Measurements from ENCODE around the gene CCDC3. TPM values are rescaled to one million over a fixed set of nuclear protein-coding genes. Genes with fewer than 3 reads are reported as not detected.
"Not testable (repeated sequence)": the region's sequence is repeated elsewhere in the genome, so short reads cannot be mapped to it uniquely, and the experiment has no call there.

Gene CCDC3
- total and polyA plus RNA-seq, 2 of the 4 experiments (the other 2 are of a cell fraction): 0.29 to 0.36 TPM

GRCh38 chr10:12868229-12868628 is 133.3 kb downstream of the CCDC3 start:
- in situ Hi-C loops (cut with MboI; ENCODE audit: low sequenced_read_pairs): no loop called here
- POLR2A ChIA-PET (ENCODE audit: unreplicated experiment): no interaction called here

DNA sequence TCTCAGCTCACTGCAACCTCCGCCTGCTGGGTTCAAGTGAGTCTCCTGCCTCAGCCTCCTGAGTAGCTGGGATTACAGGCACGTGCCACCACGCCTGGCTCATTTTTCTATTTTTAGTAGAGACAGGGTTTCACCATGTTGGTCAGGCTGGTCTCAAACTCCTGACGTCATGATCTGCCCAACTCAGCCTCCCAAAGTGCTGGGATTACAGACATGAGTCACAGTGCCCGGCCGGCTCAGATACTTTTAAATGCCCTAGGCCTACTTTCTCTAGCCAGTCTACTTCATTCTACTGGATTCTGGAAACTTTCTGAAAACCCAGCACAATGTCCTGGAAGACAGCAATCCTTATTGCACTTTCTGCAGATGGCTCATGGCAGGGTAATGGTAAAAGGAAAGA is 136.0 kb downstream of the CCDC3 start:
- H2BK120ac ChIP-seq (ENCODE audit: low read depth, low read length); H4K5ac ChIP-seq (ENCODE audit: low read depth, low read length); H2BK5ac ChIP-seq (ENCODE audit: low read depth, low read length, poor library complexity, severe bottlenecking); H2BK15ac ChIP-seq (ENCODE audit: low read depth, low read length); H3K23ac ChIP-seq (ENCODE audit: low read depth, low read length); BruUV-seq (replicated peaks); H3K4ac ChIP-seq (ENCODE audit: low read depth, low read length); intact Hi-C loops (cut with micrococcal nuclease); H2AK9ac ChIP-seq (replicated peaks; ENCODE audit: low read depth, low read length, poor library complexity); in situ Hi-C loops (cut with MboI; ENCODE audit: low sequenced_read_pairs); DNase-seq; H3K9me3 ChIP-seq (ENCODE audit: control insufficient read depth, insufficient read depth, low read length); H4K20me1 ChIP-seq (ENCODE audit: insufficient read depth, low read length); H3K79me1 ChIP-seq (ENCODE audit: low read depth in 1 of 2, low read length in 2 of 2); H3K56ac ChIP-seq (ENCODE audit: extremely low read depth, insufficient read depth, low read length); CTCF ChIA-PET; H3K4me1 ChIP-seq (ENCODE audit: control insufficient read depth, insufficient read depth, low read length); H2AFZ ChIP-seq (replicated peaks; ENCODE audit: low read length, poor library complexity); H2AK5ac ChIP-seq (ENCODE audit: low read depth, low read length); H3K36me3 ChIP-seq (ENCODE audit: control insufficient read depth, insufficient read depth, low read length); H3K27ac ChIP-seq (ENCODE audit: insufficient read depth, low read length); H4K8ac ChIP-seq (ENCODE audit: low read depth in 2 of 2, low read length in 2 of 2); POLR2A ChIA-PET (ENCODE audit: unreplicated experiment); H3K9ac ChIP-seq (ENCODE audit: low read depth, low read length); H4K91ac ChIP-seq (ENCODE audit: insufficient read depth, low read depth, low read length); H3K4me2 ChIP-seq (ENCODE audit: low read depth, low read length); dilution Hi-C loops (cut with HindIII; ENCODE audit: low sequenced_read_pairs, unreplicated experiment); H3K14ac ChIP-seq (replicated peaks; ENCODE audit: low read depth, low read length); H3K9me1 ChIP-seq (ENCODE audit: insufficient read depth, low read length); H3K4me3 ChIP-seq (ENCODE audit: insufficient read depth, low read depth, low read length); ATAC-seq (ENCODE audit: low read depth); H2BK20ac ChIP-seq (ENCODE audit: low read depth, low read length); H3K18ac ChIP-seq (ENCODE audit: low read depth, low read length): not testable (repeated sequence)
- 75% methylated on average over 2 of the region's 6 CpGs; no CpG with 5 or more reads in 1 of the 2 experiments for WGBS, 2 experiments (ENCODE audit: extremely low coverage in 2 of 2, insufficient read length in 1 of 2)
- peaks cover 19% of the 10 kb centered on the region for H3K27me3 ChIP-seq (ENCODE audit: control insufficient read depth, insufficient read depth, low read length)

More at GRCh38 chr10:12868229-12868628, 133.3 kb downstream of the CCDC3 start:
- no peaks in the 10 kb centered on the region for H3K36me3 ChIP-seq (ENCODE audit: control insufficient read depth, insufficient read depth, low read length)
- no peak overlapping the region for H2BK15ac ChIP-seq (ENCODE audit: low read depth, low read length)
- H3K4ac ChIP-seq (ENCODE audit: low read depth, low read length): no peak overlapping the region
- CTCF ChIA-PET: no interaction called here
- WGBS, 2 experiments (ENCODE audit: extremely low coverage in 2 of 2, insufficient read length in 1 of 2): no CpG with 5 or more reads among the region's 5 CpGs
- no peak overlapping the region for H3K18ac ChIP-seq (ENCODE audit: low read depth, low read length)
- no peak for DNase-seq
- dilution Hi-C loops (cut with HindIII; ENCODE audit: low sequenced_read_pairs, unreplicated experiment): no loop called here
- ATAC-seq (ENCODE audit: low read depth): peak; percentile 35; the same call in 1 of the 2 replicates
- H2BK120ac ChIP-seq (ENCODE audit: low read depth, low read length): no peak overlapping the region
- H3K4me3 ChIP-seq (ENCODE audit: insufficient read depth, low read depth, low read length): no peak overlapping the region
- peaks cover 30% of the 10 kb centered on the region for H3K27me3 ChIP-seq (ENCODE audit: control insufficient read depth, insufficient read depth, low read length)
- no peak overlapping the region for H3K56ac ChIP-seq (ENCODE audit: extremely low read depth, insufficient read depth, low read length)
- H3K79me1 ChIP-seq (ENCODE audit: low read depth in 1 of 2, low read length in 2 of 2): no peaks in the 10 kb centered on the region
- H2AFZ ChIP-seq (replicated peaks; ENCODE audit: low read length, poor library complexity): no peak overlapping the region
- no peak overlapping the region for H2AK9ac ChIP-seq (replicated peaks; ENCODE audit: low read depth, low read length, poor library complexity)
- no peak for TF ChIP-seq MAZ (IDR thresholded peaks at IDR 0.05; ENCODE audit: borderline replicate concordance, low read depth, low read length)
- no peak overlapping the region for H2AK5ac ChIP-seq (ENCODE audit: low read depth, low read length)
- H2BK20ac ChIP-seq (ENCODE audit: low read depth, low read length): no peak overlapping the region
- intact Hi-C loops (cut with micrococcal nuclease): no loop called here
- no TSS peak for BruUV-seq (replicated peaks)
- H3K9ac ChIP-seq (ENCODE audit: low read depth, low read length): no peak overlapping the region
- no peak overlapping the region for H3K27ac ChIP-seq (ENCODE audit: insufficient read depth, low read length)
- no peak overlapping the region for H3K23ac ChIP-seq (ENCODE audit: low read depth, low read length)
- no peak overlapping the region for H4K8ac ChIP-seq (ENCODE audit: low read depth in 2 of 2, low read length in 2 of 2)
- H3K9me3 ChIP-seq (ENCODE audit: control insufficient read depth, insufficient read depth, low read length): 0 out of 2 replicates have a peak, but pooled peaks cover 2% of the 10 kb centered on the region
- H3K9me1 ChIP-seq (ENCODE audit: insufficient read depth, low read length): no peaks in the 10 kb centered on the region
- H2BK5ac ChIP-seq (ENCODE audit: low read depth, low read length, poor library complexity, severe bottlenecking): no peak overlapping the region
- H3K4me2 ChIP-seq (ENCODE audit: low read depth, low read length): no peak overlapping the region
- H4K20me1 ChIP-seq (ENCODE audit: insufficient read depth, low read length): no peaks in the 10 kb centered on the region
- no peak overlapping the region for H4K91ac ChIP-seq (ENCODE audit: insufficient read depth, low read depth, low read length)
- no peak overlapping the region for H3K14ac ChIP-seq (replicated peaks; ENCODE audit: low read depth, low read length)
- no peaks in the 10 kb centered on the region for H3K4me1 ChIP-seq (ENCODE audit: control insufficient read depth, insufficient read depth, low read length)
- no peak overlapping the region for H4K5ac ChIP-seq (ENCODE audit: low read depth, low read length)
